ENCODE measurements around the gene PPP2R5C. TPM values are rescaled to one million over a fixed set of nuclear protein-coding genes. Genes with fewer than 3 reads are reported as not detected.

The PPP2R5C gene
- total and polyA plus RNA-seq, 7 donors = 90.2 to 175 (median 131) TPM

- intact Hi-C loops (cut with DNase I) = no loop called here
- Histone ChIP-seq H3K27me3 (no peaks in the 10 kb centered on the region), H3K4me1 (peaks cover 0 to 32% (median 17%) of the 10 kb centered on the region in 4 donors), H3K4me3 (no peak overlapping the region), H3K36me3 (no peaks in the 10 kb centered on the region), H3K9me3 (no peaks in the 10 kb centered on the region), H3K27ac (peak overlapping the region in 1 of 4 donors; percentile 10)
- 89 to 93% methylated on average over 10 of the region's 10 CpGs for WGBS, 2 donors
- DNase-seq = no peak
- TF ChIP-seq POLR2A (IDR thresholded peaks at IDR 0.05) (no peak), POLR2AphosphoS5 (IDR thresholded peaks at IDR 0.05) (no peak), CTCF (IDR thresholded peaks at IDR 0.05) (no peak), EP300 (IDR thresholded peaks at IDR 0.05) (no peak)
Observed at GRCh38 chr14:101845896-101846295, 84.4 kb downstream of the PPP2R5C start.

GRCh38 chr14:101849125-101849524 is 87.6 kb downstream of the PPP2R5C start:
- no peak for DNase-seq
- H3K4me3 ChIP-seq = no peak overlapping the region
- no peaks in the 10 kb centered on the region for H3K27me3 ChIP-seq
- no peak overlapping the region for H3K27ac ChIP-seq
- H3K36me3 ChIP-seq = no peaks in the 10 kb centered on the region
- WGBS, 2 donors = 26 to 59% methylated on average over 10 of the region's 10 CpGs
- intact Hi-C loops (cut with DNase I) = no loop called here
- H3K4me1 ChIP-seq = peaks cover 0 to 51% (median 32%) of the 10 kb centered on the region in 4 donors
- TF ChIP-seq EP300 (IDR thresholded peaks at IDR 0.05) (no peak), POLR2AphosphoS5 (IDR thresholded peaks at IDR 0.05) (no peak), CTCF (IDR thresholded peaks at IDR 0.05) (no peak), POLR2A (IDR thresholded peaks at IDR 0.05) (no peak)
- no peaks in the 10 kb centered on the region for H3K9me3 ChIP-seq

GRCh38 chr14:101849640-101850039 is 88.1 kb downstream of the PPP2R5C start:
- 49 to 54% methylated on average over 3 of the region's 3 CpGs for WGBS, 2 donors
- DNase-seq = no peak
- H3K4me3 ChIP-seq = no peak overlapping the region
- peaks cover 0 to 52% (median 38%) of the 10 kb centered on the region in 4 donors for H3K4me1 ChIP-seq
- H3K9me3 ChIP-seq = no peaks in the 10 kb centered on the region
- H3K27me3 ChIP-seq = no peaks in the 10 kb centered on the region
- intact Hi-C loops (cut with DNase I) = no loop called here
- TF ChIP-seq CTCF (IDR thresholded peaks at IDR 0.05) (no peak), POLR2AphosphoS5 (IDR thresholded peaks at IDR 0.05) (peak in 1 of 4 donors; percentile 23), EP300 (IDR thresholded peaks at IDR 0.05) (no peak)
- H3K36me3 ChIP-seq = no peaks in the 10 kb centered on the region
- no peak overlapping the region for H3K27ac ChIP-seq

- Histone ChIP-seq H3K36me3 (no peaks in the 10 kb centered on the region), H3K4me3 (no peak overlapping the region), H3K27me3 (no peaks in the 10 kb centered on the region), H3K4me1 (peaks cover 0 to 56% (median 44%) of the 10 kb centered on the region in 4 donors), H3K9me3 (no peaks in the 10 kb centered on the region), H3K27ac (no peak overlapping the region)
- DNase-seq = no peak
- 89 to 91% methylated on average over 3 of the region's 3 CpGs for WGBS, 2 donors
- intact Hi-C loops (cut with DNase I) = no loop called here
- TF ChIP-seq CTCF (IDR thresholded peaks at IDR 0.05) (no peak), POLR2A (IDR thresholded peaks at IDR 0.05) (no peak), EP300 (IDR thresholded peaks at IDR 0.05) (no peak), POLR2AphosphoS5 (IDR thresholded peaks at IDR 0.05) (no peak)
Observed at GRCh38 chr14:101851183-101851582, 89.7 kb downstream of the PPP2R5C start.
